ENCODE results near the gene SLC34A1.

SLC34A1 gene

DNA sequence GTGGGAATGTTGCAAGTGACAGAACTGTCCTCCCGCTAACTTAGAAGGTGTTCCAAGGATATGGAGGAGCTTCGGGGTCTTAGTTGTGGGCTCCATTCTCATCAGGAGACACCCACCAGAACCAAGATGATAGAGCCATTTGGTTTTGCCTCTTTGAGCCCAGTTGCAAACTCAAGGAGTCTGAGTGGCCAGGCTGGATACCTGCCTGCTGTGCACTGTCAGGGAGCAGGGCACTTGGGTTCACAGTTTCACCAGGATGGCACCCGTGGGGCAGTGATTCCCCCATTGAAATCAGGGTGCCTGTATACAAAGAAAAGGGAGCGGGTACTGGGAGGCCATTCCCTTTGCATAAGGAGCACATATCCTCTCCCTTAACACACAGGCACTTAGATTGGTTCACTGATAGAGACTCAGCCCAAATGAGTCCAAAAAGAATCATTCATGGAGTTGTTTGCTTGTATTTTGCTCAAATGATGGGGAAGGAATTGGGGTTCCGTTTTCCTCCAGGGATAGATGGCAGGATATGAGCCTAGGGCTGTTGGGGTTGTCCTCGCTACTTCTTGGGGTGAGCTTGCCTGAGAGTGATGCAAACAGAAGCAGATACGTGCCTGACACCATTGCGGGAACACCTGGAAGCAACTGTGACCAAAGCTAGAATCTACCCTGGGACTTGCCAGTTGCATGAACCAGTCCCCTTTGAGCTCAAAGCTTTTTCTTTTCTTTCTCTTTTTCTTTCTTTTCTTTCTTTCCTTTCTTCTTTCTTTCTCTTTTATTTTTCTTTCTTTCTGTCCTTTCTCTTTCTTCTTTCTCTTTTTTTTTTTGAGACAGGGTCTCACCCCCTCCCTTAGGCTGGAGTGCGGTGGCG, 61.0 kb downstream of the SLC34A1 start:
- no peak for DNase-seq (ENCODE audit: low read depth, low spot score)

GRCh38 chr5:177445917-177446199, 61.6 kb downstream of the SLC34A1 start:
- no peak for DNase-seq (ENCODE audit: low read depth, low spot score)

DNA sequence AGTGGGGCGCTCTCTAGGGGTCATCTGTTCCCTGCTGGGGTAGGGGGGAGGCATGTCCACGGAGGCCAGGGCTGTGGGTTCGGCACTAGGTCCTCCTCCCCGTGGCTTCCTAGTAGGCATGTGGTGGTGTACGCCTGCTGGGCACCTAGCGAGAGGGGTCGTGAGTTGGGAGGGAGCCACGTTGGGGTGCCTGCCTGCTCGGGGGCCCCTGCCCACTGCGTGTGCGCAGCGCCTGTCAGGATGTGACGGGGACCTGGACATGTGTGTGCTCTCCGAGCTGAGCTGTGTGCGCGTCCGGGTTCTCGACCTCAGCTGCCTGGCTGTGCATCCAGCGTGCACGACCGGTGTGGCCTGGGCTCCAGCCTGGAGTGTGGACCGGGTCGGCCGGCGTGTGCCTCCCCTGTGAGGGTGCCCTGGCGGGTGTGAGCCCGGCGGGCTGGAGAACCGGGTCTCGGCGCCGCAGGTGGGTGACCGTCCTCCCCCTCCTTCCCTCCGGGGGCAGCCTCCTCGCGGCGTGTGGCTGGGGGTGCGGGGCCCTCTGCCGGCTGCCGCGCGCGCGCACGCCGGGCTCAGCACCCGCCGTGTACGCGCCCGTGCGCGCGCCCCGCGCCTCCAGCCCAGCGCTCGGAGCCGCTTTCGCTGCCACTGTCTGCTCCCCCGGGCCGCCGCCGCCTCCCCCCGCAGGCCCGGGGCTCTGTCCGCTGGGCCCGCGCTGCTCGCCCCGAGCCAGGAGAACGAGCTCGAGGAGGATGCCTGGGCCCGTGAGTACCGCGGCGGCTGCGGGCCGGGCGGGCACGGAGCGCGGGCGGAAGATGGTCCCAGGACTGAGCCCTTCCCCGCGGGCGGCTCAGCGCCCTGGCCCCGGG, 62.2 kb downstream of the SLC34A1 start, which contains the start of gene PRR7:
Gene PRR7, plus strand, starts transcription at position 615 of the 866 bp plus-strand sequence. CDS start 8,254 bp downstream, outside the sequence.
- peak; percentile 93 for DNase-seq (ENCODE audit: low read depth, low spot score)

DNA sequence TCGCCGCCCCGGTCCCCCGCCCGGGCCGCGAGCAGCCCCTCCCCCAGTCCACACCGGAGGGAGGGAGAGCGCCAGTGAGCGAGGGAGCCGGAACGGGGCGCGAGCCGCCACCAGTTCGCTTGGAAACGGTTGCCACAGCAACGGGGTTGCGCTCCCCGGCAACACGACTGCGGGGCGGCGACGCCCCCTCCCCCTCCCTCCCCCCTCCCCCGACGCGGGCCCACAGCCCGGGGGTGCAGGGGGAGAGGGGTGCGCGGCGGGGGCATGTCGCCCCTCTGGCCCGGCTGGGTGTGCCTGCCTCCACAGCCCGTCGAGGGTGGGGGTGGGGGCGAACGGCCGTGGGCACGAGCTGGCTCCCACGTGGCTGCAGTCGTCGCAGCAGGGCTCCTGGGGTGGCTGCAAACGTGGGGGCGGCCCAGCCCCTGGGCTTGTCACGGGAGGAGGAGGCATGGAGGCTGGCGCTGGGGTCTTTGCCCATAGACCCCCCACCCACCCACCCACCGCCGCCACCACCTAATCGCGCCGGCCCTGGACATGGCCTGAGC, 62.9 kb downstream of the SLC34A1 start:
- peak; percentile 76 for DNase-seq (ENCODE audit: low read depth, low spot score)

- peak; percentile 94 for DNase-seq (ENCODE audit: low read depth, low spot score)
Observed at GRCh38 chr5:177447611-177448243, 63.5 kb downstream of the SLC34A1 start.
